CD4-positive, alpha-beta T cell treated with Interferon gamma for 1 hour (primary cell): ENCODE measurements around the gene VMP1.
"Not testable (repeated sequence)": the region's sequence is repeated elsewhere in the genome, so short reads cannot be mapped to it uniquely, and the experiment has no call there.

Source experiments
- DNase-seq: peaks from one replicate; pipeline ENCODE4 v3.0.0-alpha.2; 2020

VMP1 gene

DNA sequence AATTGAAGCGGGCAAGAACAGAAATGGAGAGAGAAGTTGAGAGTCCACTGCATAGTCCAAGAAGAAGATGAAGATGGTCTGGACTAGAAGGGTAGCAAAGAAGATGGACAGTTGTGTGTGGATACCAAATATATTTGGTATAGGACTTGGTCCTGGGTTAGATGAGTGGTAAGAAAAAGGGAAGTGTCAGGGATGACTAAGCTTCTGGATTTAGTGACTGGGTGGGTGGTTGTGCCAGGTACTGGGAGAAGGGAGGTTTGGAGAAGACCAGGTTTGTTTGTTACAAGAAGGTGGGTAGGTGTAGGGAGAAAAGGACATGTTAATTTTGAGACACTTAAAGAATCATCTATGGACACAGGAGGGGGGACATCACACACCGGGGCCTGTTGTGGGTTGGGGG lies 5.4 kb downstream of the VMP1 start:
- DNase-seq, result no peak

DNA sequence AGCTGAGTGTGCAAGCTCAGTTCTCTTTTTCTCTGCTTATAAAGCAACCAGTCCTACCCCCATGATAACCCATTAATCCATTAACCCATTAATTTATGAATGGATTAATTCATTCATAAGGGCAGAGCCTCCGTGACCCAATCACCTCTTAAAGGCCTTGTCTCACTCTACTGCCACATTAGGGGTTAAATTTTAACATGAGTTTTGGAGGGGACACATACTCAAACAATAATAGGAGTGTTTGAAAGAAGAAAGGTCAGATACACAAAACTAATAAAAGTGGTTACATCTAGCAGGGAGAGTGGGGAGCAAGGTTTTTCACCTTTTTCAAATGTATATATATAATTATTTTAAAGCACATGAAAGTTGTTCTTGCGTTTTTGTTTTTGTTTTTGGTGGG lies 6.8 kb downstream of the VMP1 start:
- no peak for DNase-seq

DNA sequence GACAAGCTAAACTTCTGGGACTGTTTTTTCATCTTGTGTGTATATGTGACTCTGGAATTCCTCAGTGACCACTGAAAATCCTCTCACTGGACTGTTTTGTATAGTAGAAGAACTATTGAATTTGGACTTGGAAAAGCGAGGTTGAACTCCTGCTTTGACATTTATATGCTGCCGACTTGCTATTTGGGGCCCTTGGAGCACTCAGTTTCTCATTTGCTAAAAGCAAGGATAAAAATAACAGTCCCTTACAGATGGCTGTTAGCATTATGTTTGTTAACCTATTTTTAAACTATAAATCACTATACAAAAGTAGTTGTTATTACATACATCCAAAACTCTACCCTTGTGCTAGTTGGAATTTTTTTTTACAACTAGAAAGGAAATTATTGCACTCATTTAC lies 9.0 kb downstream of the VMP1 start:
- DNase-seq, result no peak

DNA sequence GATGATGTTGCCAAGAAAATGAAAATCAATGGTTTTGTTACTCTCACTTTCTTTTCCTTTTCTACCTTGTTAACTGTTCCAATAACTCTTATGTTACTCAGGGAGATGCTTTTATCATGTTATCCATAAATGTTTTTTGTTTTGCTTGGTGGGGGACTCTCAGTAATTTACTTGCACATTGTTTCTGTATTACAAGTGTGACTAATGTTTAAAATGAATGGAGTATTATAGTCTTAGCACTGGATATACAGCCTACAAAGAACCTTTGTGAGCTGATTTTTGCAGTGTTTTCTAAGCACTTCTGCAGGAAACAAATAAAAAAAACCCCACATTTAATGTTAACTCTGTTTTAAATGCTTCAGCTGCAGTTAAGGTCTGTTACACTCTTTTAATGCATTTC lies 12.1 kb downstream of the VMP1 start:
- no peak for DNase-seq

DNA sequence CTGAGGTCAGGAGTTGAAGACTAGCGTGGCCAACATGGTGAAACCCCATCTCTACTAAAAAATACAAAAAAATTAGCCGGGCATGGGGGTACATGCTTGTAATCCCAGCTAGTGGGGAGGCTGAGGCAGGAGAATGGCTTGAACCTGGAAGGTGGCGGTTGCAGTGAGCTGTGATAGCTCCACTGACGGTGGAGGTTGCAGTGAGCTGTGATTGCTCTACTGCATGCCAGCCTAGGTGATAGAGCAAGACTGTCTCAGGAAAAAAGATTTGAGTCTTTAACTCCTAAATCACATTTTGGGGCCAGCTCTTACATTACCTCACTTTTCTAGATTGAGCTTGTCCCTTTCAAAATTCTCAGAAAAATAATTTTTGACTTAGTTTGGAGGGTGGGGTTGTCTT lies 15.2 kb downstream of the VMP1 start:
- DNase-seq, result no peak

DNA sequence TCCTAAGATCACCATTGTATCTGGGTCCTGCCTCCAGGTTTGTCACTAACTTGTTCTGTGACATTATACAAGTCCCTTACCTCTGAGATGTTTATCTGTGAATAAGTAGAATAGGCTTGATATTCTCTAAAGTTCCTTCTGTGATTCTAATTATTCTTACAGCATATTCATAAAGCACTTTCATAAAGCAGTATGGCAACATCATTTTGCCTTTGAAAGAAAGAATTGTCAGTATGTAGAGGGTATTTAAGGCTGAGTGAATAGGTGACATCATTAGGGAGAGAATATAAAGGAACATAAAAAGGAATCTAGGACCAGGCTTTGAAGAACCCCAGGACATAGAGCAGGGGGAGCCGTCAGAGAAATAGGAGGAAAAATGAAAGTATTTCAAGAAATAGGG lies 15.6 kb downstream of the VMP1 start:
- DNase-seq, result no peak

DNA sequence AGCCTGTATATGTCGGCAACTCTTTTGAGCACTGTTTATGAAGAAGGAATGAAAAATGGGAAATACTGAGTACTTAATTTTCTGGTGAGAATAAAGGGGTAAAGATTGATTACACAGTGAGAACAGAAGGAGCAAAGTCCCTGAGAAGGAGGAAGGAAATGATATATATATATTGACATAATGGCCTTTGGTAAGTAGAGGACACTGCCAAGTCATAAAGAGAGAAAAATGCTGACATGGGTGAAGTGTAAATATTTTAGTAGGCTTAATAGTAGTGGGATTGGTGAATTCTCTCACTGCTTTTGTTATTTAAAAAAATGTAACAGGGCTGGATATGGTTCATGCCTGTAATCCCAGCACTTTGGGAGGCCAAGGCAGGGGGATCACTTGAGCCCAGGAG lies 16.2 kb downstream of the VMP1 start:
- no peak for DNase-seq

DNA sequence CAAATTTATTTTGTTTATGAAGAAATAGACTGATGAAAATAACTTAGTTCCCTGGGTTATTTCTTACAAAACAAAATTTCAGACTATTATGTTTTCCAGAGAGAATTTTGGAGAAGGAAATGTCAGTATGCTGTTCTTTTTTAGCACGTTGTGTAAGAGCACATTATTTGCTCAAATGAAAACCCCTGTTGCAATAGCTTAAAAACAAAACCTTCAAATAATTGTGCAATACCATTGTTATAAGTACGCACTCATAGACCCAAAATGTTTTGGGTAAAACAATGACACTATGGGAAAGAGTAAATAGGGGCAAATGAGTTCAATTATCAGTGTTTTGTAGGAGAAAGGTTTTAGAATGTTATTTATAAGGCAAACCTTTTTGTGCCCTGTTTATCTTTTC lies 18.2 kb downstream of the VMP1 start:
- DNase-seq, result no peak

DNA sequence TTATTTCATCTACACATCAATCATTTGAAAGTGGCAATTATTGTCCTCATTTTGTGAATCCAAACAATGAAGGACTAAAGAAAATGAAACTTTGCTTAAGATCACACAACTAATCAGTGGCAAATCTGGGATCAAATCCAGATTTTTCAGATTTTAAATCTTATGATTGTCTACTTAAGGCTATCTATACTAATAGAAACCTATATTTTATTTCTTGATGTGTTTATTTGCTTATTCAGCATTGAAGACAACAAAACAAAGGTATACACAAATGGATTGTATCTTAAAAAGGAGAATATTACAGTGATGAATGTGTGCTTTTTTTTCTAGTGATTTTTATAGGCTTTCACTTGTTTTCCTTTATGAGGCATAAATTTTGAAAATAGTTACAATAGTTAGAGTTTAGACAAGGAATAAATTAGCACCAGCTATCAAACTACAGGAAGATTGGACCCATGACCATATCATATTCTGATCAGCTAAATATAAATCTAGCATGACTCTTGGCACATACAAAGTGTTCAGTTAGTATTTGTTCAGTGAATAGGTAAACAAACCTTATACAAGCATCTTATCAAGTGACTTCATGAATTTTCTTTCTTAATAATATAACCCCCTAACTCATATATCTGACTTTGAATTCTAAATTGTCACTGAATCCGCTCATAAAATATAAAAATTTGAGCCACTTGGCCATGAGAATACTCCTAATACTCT lies 20.5 kb downstream of the VMP1 start:
- no peak for DNase-seq

DNA sequence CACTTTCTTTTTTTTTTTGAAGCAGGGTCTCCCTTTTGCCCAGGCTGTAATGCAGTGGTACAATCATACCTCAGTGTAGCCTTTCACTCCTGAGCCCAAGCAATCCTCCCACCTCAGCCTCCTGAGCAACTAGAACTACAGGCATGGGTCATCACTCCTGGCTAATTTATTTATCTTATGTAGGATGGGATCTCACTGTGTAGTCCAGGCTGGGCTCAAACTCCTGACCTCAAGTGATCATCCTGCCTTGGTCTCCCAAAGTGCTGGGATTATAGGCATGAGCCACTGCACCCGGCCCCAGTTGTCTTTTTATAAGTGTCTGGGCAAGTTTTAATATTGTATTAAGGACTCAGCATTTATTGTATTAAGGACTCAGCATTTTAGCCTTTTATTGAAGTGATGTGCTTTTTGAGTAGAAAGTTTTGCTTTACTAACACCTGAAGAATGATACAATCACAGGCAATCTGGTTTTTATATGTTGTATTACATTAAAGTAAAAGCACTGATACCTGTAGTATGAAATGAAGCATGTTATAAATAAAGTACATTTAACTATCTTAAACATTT lies 22.9 kb downstream of the VMP1 start:
- no peak for DNase-seq

DNA sequence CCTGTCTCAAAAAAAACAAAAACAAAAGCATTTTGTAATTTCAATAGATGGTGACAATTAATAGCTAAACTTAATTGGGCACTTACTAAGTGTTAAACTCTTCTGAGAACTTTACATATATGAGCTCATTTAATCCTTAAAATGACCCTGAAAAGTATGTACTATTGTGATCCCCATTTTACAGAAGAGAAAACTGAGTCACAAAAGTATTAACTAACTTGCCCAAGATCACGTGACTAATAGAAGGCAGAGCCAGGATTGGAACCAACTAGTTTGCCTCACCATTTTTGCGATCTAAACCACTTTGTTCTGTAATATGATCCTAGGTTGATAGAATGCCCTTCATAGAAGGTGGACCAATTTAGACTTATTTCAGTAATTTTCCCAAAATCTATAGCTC lies 26.2 kb downstream of the VMP1 start:
- no peak for DNase-seq

DNA sequence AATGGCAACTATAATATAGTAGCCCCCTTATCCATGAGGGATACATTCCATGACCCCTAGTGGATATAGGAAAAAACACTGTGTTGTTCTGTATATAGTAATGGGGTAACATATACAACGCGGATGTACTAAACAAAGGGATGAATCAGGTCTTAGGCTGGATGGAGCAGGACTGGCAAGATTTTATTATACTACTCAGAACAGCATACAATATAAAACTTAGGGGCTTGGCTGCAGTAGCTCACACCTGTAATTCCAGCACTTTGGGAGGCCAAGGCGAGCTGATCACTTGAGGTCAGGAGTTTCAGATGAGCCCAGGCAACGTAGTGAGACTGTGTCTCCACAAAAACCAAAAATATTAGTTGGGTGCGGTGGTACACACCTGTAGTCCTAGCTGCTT lies 26.8 kb downstream of the VMP1 start:
- no peak for DNase-seq

DNA sequence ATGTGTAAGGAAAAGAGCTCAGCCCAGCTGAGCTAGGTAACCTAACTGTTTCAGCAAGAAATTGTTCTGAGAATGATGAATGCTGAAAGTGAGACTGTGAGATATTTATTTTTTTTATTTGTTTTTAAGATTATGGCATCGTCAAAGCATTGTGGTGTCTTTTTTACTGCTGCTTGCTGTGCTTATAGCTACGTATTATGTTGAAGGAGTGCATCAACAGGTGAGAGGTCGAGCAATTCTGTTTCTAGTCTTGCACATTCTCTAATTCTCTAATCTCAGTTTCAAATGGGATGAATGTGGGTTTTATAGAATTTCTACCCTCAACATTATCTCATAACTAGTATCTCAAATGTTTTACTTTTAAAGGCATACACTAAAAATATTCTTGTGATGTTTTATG lies 29.9 kb downstream of the VMP1 start:
- DNase-seq, result no peak

DNA sequence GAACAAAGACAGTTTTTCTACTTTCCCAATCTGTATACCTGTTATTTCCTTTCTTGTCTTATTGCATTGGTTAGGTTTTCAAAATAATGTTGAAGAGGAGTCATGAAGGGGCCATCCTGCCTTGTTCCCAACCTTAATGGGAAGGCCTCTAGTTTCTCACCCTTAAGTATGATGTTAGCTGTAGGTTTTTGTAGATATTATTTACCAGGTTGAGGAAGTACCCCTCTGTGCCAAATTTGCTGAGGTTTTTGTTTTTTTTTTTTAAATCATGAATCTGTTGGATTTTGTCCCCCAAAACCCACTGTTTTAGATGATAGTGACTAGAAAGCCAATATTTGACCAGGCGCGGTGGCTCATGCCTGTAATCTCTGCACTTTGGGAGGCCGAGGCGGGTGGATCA lies 36.4 kb downstream of the VMP1 start:
- DNase-seq, result no peak

DNA sequence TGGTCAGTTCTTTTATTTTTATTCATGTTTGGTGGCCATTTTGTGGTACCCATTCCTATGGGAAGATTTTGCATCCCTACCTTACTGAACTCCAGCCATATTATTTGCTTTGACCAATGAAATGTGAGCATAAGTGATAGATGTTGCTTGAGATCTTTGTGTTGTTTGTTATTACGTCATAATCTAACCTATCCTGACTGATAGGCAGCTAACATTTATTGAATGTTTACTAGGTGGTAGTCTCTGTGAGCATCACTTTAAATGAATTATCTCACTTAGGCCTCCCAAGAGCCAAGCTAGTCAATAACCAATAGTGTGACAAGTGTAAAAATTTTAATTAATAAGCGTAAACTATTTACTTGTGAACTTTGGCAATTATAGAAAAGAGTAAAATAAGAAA lies 37.6 kb downstream of the VMP1 start:
- no peak for DNase-seq

DNA sequence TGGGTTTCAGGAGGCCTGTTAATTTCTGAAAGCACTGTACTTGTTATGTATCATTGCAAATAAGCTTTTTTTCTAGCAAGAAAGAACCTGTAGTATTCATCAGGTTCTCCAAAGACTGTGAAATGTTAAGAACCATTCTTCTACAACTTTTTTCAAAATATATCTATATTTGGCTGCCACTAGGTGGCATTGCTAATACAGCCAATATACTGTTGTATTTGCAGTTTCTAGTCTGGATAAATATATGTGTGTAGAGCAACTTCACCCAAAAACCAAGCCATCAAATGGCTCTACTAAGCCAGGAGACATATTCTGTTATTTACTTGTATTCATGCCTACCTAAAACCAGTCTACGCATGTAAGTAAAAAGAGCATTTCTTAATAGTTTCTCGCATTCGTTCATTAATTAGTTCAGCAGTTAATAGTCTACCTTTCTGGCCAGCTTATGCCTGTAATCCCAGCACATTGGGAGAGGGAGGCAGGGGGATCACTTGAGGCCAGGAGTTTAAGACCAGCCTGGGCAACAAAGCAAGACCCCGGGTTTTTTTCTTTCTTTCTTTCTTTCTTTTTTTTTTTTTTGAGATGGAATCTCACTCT lies 39.5 kb downstream of the VMP1 start:
- no peak for DNase-seq

DNA sequence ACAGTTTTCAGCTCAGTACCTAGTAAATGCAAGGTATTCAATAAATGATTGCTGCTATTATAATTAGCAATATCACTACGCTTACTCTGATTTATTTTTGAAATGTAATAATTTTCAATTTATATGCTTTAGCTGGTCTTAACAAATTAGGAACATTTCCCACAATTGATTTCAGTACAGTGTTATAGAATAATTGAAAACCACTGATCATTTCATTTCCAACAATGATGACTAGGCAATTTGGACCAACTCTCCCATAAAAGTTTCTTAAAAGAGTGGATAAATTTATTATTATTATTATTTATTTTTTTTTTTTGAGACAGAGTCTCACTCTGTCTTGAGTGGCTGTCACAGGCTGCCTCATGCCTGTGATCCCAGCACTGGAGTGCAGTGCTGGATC lies 41.1 kb downstream of the VMP1 start:
- no peak for DNase-seq

DNA sequence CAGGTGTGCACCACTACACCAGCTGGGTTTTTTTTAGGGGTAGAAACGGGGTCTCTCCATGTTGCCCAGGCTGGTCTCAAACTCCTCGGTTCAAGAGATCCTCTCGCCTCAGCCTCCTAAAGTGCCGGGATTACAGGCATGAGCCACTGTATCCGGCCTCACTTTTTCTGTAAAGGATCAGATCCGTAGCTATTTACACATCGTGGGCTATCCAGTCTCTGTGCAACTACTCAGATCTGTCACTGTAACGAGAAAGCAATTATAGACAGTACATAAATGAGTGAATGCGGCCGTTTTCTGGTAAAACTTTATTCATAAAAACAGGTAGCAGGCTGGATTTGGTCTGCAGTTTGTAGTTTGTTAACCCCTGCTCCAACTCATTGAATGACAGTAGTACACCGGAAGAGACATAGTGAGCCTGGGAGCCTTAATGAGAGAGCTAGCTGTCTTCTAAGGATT lies 44.5 kb downstream of the VMP1 start:
- DNase-seq, result no peak

DNA sequence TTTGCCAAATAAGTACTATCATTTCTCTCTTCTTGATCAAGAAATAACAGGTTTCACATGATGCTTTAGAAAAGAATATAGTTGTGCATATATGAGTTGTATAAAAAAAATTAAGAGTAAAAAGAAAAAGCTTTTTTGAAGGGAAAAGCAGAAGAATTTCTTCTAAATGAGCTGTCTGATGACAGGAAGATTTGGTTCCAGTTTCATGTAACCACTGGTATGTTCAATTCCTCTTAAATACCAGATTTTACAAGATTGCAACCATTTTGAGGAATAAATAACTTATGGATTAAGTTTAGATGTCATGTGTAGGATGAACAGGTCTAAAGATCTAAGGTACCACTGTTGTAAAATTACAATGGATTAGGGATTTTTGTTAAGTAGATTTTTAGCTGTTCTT lies 45.0 kb downstream of the VMP1 start:
- no peak for DNase-seq

DNA sequence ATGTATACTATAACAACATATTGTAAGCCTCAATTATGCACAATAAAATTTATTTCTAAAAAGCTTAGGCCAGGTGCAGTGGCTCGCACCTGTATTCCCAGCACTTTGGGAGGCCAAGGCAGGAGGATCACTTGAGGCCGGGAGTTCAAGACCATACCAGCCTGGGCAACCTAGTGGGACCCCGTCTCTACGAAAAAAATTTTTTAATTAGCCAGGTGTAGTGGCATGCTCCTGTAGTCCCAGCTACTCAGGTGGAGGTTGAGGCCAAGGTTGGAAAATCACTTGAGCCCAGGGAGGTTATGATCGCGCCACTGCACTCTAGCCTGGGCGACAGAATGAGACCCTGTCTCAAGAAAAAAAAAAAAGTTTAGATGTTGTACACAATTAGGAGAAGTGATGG lies 45.5 kb downstream of the VMP1 start:
- no peak for DNase-seq

DNA sequence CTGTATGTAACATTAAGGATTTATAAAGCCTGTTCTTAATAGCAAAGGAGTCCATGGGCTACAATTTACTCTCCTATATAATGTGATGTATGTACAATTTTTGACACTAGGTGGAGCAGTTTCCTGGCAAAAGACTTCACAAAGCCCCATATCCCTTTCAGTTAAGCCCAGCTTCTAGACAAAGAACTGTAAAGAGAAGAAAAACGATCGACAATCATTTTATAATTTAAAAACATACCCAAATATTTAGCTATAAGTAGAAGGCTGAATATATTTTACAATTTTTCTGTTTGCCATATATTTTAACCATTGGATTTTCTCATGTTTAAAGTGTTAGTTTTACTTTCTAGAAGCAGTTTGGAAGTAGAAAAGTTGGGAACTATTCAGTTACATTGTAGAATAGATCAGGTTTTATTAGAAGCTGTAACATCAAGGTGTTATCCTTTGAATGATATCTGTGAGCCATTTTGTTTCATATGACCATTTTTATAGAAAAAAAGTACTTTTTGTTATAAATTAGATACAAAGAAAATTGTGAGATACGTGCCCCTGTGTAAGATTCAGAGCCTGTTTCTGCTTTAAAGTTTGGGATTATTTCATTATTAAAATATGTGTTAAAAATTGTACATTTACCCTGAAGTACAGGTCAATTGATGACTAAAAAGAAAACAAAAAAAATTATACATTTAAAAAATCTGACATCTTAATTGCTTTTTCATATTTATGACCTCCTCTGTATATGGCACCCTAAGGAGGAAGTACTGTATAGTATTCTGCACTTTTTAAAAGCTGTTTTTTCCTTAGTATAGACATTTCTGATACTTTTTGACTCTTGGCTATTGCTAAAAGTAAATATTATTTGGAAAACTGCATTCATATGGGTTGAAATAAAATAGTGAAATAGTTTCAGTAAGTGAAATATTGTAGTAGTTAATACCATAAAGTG lies 46.3 kb downstream of the VMP1 start:
- no peak for DNase-seq

DNA sequence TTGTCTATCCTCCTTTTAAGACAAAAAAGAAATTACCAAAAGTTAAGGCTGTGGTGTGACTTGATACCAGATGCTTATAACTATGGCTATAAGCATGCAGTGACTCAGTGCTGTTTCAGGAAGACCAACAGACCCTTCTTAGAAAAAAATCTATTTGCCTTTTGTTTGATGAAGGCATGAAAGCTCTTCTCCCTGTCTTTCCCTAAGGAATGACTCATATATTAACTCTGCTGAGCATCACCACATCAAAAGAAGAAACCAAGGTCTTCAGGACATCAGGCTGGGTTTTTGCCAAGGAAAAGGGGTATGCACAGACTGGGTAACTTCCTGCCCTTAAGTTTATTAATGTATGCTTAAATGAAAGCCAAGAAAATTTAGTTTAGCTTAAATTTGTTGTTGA lies 47.1 kb downstream of the VMP1 start:
- no peak for DNase-seq

DNA sequence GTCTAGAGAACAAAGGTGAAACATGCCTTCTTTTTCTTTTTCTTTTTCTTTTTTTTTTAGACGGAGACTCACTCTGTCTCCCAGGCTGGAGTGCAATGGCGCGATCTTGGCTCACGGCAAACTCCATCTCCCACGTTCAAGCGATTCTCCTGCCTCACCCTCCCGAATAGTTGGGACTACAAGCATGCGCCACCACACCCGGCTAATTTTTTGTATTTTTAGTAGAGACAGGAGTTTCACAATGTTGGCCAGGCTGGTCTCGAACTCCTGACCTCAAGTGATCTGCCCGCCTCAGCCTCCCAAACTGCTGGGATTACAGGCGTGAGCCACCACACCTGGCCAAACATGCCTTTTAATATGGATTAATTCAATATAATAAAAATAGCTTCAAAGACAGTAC lies 47.6 kb downstream of the VMP1 start:
- not testable (repeated sequence) for DNase-seq
